ENCODE data around the gene TSPAN12. TPM values are rescaled to one million over a fixed set of nuclear protein-coding genes. Genes with fewer than 3 reads are reported as not detected.

TSPAN12 gene
- polyA plus RNA-seq, 4 donors: 26.8 to 134 (median 30.1) TPM

DNA sequence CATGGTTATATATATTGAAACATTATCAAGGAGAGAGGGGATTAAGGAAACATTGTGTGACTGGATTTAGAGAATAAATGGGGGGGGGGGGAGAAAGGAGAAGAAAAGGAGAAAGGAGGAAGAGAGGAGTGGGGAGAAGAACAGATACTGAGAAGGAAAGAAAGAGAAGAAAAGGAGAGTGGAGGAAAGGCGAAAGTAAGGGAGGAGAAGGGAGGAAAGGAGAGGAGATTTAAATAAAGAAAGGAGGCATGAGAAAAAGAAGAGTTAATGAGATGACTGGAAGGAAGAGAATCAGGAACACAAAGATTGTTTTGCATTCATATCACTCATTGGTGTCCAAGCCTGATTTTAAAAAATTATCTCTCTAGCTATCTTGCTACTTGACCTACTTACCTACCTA, 16.1 kb upstream of the TSPAN12 start:
- Histone ChIP-seq H3K27ac (ENCODE audit: low read depth in 1 of 3, low read length in 2 of 3) (no peak overlapping the region), H3K27me3 (ENCODE audit: control insufficient read depth in 3 of 3, insufficient read depth in 3 of 3, low read length in 3 of 3) (no peaks in the 10 kb centered on the region), H3K36me3 (ENCODE audit: control insufficient read depth in 3 of 3, insufficient read depth in 2 of 3, low read depth in 1 of 3, low read length in 3 of 3) (no peaks in the 10 kb centered on the region), H3K9me3 (ENCODE audit: control insufficient read depth in 2 of 2, insufficient read depth in 1 of 2, low read depth in 1 of 2, low read length in 1 of 2) (no peaks in the 10 kb centered on the region), H3K4me3 (ENCODE audit: low read depth in 1 of 3, low read length in 3 of 3) (no peak overlapping the region), H3K4me1 (ENCODE audit: control insufficient read depth in 3 of 3, insufficient read depth in 2 of 3, low read depth in 1 of 3, low read length in 2 of 3) (no peaks in the 10 kb centered on the region)
- no peak for FAIRE-seq
- 84 to 96% (median 94%) methylated on average over 1 of the region's 1 CpG for WGBS, 3 donors
- no peak for DNase-seq

- Histone ChIP-seq H3K36me3 (ENCODE audit: control insufficient read depth in 3 of 3, insufficient read depth in 2 of 3, low read depth in 1 of 3, low read length in 3 of 3) (no peaks in the 10 kb centered on the region), H3K27ac (ENCODE audit: low read depth in 1 of 3, low read length in 2 of 3) (no peak overlapping the region), H3K4me1 (ENCODE audit: control insufficient read depth in 3 of 3, insufficient read depth in 2 of 3, low read depth in 1 of 3, low read length in 2 of 3) (no peaks in the 10 kb centered on the region), H3K27me3 (ENCODE audit: control insufficient read depth in 3 of 3, insufficient read depth in 3 of 3, low read length in 3 of 3) (no peaks in the 10 kb centered on the region), H3K4me3 (ENCODE audit: low read depth in 1 of 3, low read length in 3 of 3) (no peak overlapping the region), H3K9me3 (ENCODE audit: control insufficient read depth in 2 of 2, insufficient read depth in 1 of 2, low read depth in 1 of 2, low read length in 1 of 2) (no peaks in the 10 kb centered on the region)
- 66 to 80% (median 79%) methylated on average over 4 of the region's 4 CpGs for WGBS, 3 donors
- no peak for DNase-seq
- FAIRE-seq: no peak
Measured at GRCh38 chr7:120873401-120873800, 15.5 kb upstream of the TSPAN12 start.

DNA sequence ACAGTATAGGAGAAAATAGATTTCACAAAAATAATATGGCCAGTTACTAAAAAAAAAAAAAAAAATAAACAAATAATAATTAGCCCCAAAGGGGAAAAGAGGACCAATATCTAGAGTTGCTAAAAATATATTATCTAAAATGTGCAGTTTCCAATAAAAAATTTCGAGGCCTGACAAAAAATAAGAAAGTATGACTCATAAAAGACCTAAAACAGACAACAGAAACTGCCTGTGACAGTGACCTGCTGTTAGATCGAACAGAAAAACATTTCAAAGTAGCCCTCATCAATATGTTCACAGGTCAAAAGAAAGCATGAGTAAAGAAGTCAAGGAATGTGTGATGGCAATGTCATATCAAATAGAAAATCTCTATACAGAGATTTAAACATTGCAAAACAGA, 11.8 kb upstream of the TSPAN12 start:
- FAIRE-seq: no peak
- H3K9me3 ChIP-seq (ENCODE audit: control insufficient read depth in 2 of 2, insufficient read depth in 1 of 2, low read depth in 1 of 2, low read length in 1 of 2): no peaks in the 10 kb centered on the region
- no peaks in the 10 kb centered on the region for H3K36me3 ChIP-seq (ENCODE audit: control insufficient read depth in 3 of 3, insufficient read depth in 2 of 3, low read depth in 1 of 3, low read length in 3 of 3)
- DNase-seq: no peak
- H3K4me1 ChIP-seq (ENCODE audit: control insufficient read depth in 3 of 3, insufficient read depth in 2 of 3, low read depth in 1 of 3, low read length in 2 of 3): no peaks in the 10 kb centered on the region
- no peaks in the 10 kb centered on the region for H3K27me3 ChIP-seq (ENCODE audit: control insufficient read depth in 3 of 3, insufficient read depth in 3 of 3, low read length in 3 of 3)
- H3K4me3 ChIP-seq (ENCODE audit: low read depth in 1 of 3, low read length in 3 of 3): no peak overlapping the region
- 56 to 75% (median 73%) methylated on average over 2 of the region's 2 CpGs for whole genome bisulfite sequencing, 3 donors
- no peak overlapping the region for H3K27ac ChIP-seq (ENCODE audit: low read depth in 1 of 3, low read length in 2 of 3)

- H3K4me1 ChIP-seq (ENCODE audit: control insufficient read depth in 3 of 3, insufficient read depth in 2 of 3, low read depth in 1 of 3, low read length in 2 of 3): no peaks in the 10 kb centered on the region
- H3K4me3 ChIP-seq (ENCODE audit: low read depth in 1 of 3, low read length in 3 of 3): no peak overlapping the region
- WGBS, 3 donors: 59 to 88% (median 86%) methylated on average over 1 of the region's 1 CpG
- no peak for FAIRE-seq
- no peaks in the 10 kb centered on the region for H3K9me3 ChIP-seq (ENCODE audit: control insufficient read depth in 2 of 2, insufficient read depth in 1 of 2, low read depth in 1 of 2, low read length in 1 of 2)
- peak in 1 of 2 donors; percentile 18 for DNase-seq
- no peak overlapping the region for H3K27ac ChIP-seq (ENCODE audit: low read depth in 1 of 3, low read length in 2 of 3)
- no peaks in the 10 kb centered on the region for H3K27me3 ChIP-seq (ENCODE audit: control insufficient read depth in 3 of 3, insufficient read depth in 3 of 3, low read length in 3 of 3)
- H3K36me3 ChIP-seq (ENCODE audit: control insufficient read depth in 3 of 3, insufficient read depth in 2 of 3, low read depth in 1 of 3, low read length in 3 of 3): no peaks in the 10 kb centered on the region
Measured at GRCh38 chr7:120867932-120868331, 10.0 kb upstream of the TSPAN12 start.

- FAIRE-seq: no peak
- Histone ChIP-seq H3K4me3 (ENCODE audit: low read depth in 1 of 3, low read length in 3 of 3) (no peak overlapping the region), H3K27ac (ENCODE audit: low read depth in 1 of 3, low read length in 2 of 3) (no peak overlapping the region), H3K27me3 (ENCODE audit: control insufficient read depth in 3 of 3, insufficient read depth in 3 of 3, low read length in 3 of 3) (no peaks in the 10 kb centered on the region), H3K9me3 (ENCODE audit: control insufficient read depth in 2 of 2, insufficient read depth in 1 of 2, low read depth in 1 of 2, low read length in 1 of 2) (no peaks in the 10 kb centered on the region), H3K36me3 (ENCODE audit: control insufficient read depth in 3 of 3, insufficient read depth in 2 of 3, low read depth in 1 of 3, low read length in 3 of 3) (no peaks in the 10 kb centered on the region), H3K4me1 (ENCODE audit: control insufficient read depth in 3 of 3, insufficient read depth in 2 of 3, low read depth in 1 of 3, low read length in 2 of 3) (no peaks in the 10 kb centered on the region)
- no peak for DNase-seq
- 71 to 80% (median 79%) methylated on average over 1 of the region's 1 CpG for WGBS, 3 donors
Measured at GRCh38 chr7:120865191-120865981, 7.4 kb upstream of the TSPAN12 start.

GRCh38 chr7:120864141-120864900, 6.4 kb upstream of the TSPAN12 start:
- Histone ChIP-seq H3K9me3 (ENCODE audit: control insufficient read depth in 2 of 2, insufficient read depth in 1 of 2, low read depth in 1 of 2, low read length in 1 of 2) (no peaks in the 10 kb centered on the region), H3K27ac (ENCODE audit: low read depth in 1 of 3, low read length in 2 of 3) (no peak overlapping the region), H3K27me3 (ENCODE audit: control insufficient read depth in 3 of 3, insufficient read depth in 3 of 3, low read length in 3 of 3) (peaks cover 0 to 2% (median 0%) of the 10 kb centered on the region in 3 donors), H3K36me3 (ENCODE audit: control insufficient read depth in 3 of 3, insufficient read depth in 2 of 3, low read depth in 1 of 3, low read length in 3 of 3) (no peaks in the 10 kb centered on the region), H3K4me1 (ENCODE audit: control insufficient read depth in 3 of 3, insufficient read depth in 2 of 3, low read depth in 1 of 3, low read length in 2 of 3) (peaks cover 0 to 6% (median 3%) of the 10 kb centered on the region in 3 donors), H3K4me3 (ENCODE audit: low read depth in 1 of 3, low read length in 3 of 3) (no peak overlapping the region)
- FAIRE-seq: no peak
- WGBS, 3 donors: 83 to 91% (median 86%) methylated on average over 6 of the region's 6 CpGs
- DNase-seq: no peak

DNA sequence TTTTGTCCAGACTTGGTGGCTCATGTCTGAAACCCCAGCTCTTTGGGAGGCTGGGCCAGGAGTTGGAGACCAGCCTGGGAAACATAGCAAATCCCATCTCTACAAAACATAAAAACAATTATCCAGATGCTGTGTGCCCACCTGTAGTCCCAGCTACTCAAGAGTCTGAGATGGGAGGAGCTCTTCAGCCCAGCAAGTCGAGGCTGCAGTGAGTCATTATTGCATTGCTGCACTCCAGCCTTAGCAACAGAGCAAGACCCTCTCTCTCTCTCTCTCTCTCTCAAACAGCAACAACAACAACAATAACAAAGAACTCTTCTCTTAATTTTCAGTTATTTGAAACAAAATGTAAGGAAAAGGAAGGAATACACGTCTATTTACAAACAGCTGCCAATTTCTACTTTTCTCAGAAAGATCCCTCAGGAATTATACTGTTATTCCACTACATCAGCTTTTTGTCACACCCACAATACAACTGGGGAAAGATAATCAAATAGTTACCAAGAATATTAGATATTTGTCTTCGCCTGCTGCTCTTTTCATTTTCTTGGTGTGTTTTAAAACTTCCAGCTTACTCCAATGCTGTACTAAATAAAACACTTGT, 5.1 kb upstream of the TSPAN12 start:
- no peaks in the 10 kb centered on the region for H3K9me3 ChIP-seq (ENCODE audit: control insufficient read depth in 2 of 2, insufficient read depth in 1 of 2, low read depth in 1 of 2, low read length in 1 of 2)
- H3K36me3 ChIP-seq (ENCODE audit: control insufficient read depth in 3 of 3, insufficient read depth in 2 of 3, low read depth in 1 of 3, low read length in 3 of 3): no peaks in the 10 kb centered on the region
- H3K27ac ChIP-seq (ENCODE audit: low read depth in 1 of 3, low read length in 2 of 3): no peak overlapping the region
- FAIRE-seq (no peak), DNase-seq (no peak)
- H3K4me3 ChIP-seq (ENCODE audit: low read depth in 1 of 3, low read length in 3 of 3): no peak overlapping the region
- peaks cover 0 to 2% (median 0%) of the 10 kb centered on the region in 3 donors for H3K27me3 ChIP-seq (ENCODE audit: control insufficient read depth in 3 of 3, insufficient read depth in 3 of 3, low read length in 3 of 3)
- 54 to 68% (median 65%) methylated on average over 3 of the region's 3 CpGs for WGBS, 3 donors
- peaks cover 0 to 14% (median 5%) of the 10 kb centered on the region in 3 donors for H3K4me1 ChIP-seq (ENCODE audit: control insufficient read depth in 3 of 3, insufficient read depth in 2 of 3, low read depth in 1 of 3, low read length in 2 of 3)

DNA sequence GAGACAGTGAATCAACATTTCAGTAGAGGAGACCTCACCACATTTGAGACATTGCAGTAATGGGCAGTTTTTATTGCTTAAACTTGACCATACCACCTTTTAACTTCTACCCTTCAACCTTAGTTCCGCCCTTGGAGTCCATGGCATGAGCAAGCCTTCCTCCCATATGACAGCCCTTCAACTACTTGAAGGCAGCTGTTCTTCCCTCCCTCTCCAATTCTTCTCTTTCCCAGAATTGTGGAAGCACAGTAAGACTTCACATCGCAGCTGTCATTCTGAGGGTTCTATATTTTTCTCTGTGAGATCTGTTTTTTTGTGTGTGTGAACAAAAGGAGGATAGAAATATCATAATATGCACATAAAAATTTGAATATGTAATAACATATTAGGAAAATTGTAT, 2.2 kb upstream of the TSPAN12 start:
- Histone ChIP-seq H3K27ac (ENCODE audit: low read depth in 1 of 3, low read length in 2 of 3) (no peak overlapping the region), H3K9me3 (ENCODE audit: control insufficient read depth in 2 of 2, insufficient read depth in 1 of 2, low read depth in 1 of 2, low read length in 1 of 2) (no peaks in the 10 kb centered on the region), H3K4me1 (ENCODE audit: control insufficient read depth in 3 of 3, insufficient read depth in 2 of 3, low read depth in 1 of 3, low read length in 2 of 3) (peaks cover 0 to 14% (median 8%) of the 10 kb centered on the region in 3 donors), H3K27me3 (ENCODE audit: control insufficient read depth in 3 of 3, insufficient read depth in 3 of 3, low read length in 3 of 3) (peaks cover 0 to 2% (median 0%) of the 10 kb centered on the region in 3 donors), H3K36me3 (ENCODE audit: control insufficient read depth in 3 of 3, insufficient read depth in 2 of 3, low read depth in 1 of 3, low read length in 3 of 3) (no peaks in the 10 kb centered on the region), H3K4me3 (ENCODE audit: low read depth in 1 of 3, low read length in 3 of 3) (no peak overlapping the region)
- 93 to 95% (median 95%) methylated on average over 2 of the region's 2 CpGs for WGBS, 3 donors
- FAIRE-seq (no peak), DNase-seq (no peak)
